ENCODE data around the gene SHFL.

SHFL gene

DNA sequence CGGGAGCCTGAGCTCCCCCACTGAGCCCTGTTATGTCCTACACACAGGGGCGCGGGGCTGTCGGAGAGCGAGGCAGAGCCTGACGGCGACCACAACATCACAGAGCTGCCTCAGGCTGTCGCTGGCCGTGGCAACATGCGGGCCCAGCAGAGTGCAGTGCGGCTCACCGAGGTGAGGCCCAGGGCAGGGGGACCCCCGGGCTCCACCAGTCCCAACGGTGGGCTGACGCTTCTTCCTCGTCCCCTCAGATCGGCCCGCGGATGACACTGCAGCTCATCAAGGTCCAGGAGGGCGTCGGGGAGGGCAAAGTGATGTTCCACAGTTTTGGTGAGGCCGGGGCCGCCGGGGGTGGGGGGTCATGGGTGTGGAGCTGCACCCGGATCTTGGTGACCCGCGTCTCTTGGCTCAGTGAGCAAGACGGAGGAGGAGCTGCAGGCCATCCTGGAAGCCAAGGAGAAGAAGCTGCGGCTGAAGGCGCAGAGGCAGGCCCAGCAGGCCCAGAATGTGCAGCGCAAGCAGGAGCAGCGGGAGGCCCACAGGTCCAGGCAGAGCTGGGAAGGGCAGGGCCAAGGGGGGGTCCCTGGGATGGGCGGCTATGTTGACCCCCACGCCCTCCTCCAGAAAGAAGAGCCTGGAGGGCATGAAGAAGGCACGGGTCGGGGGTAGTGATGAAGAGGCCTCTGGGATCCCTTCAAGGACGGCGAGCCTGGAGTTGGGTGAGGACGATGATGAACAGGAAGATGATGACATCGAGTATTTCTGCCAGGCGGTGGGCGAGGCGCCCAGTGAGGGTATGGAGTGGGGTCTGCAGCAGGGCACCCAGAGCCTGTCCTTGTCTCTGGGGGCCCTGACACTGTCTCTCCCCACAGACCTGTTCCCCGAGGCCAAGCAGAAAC is 24.2 kb downstream of the SHFL start:
- no peak for DNase-seq

DNA sequence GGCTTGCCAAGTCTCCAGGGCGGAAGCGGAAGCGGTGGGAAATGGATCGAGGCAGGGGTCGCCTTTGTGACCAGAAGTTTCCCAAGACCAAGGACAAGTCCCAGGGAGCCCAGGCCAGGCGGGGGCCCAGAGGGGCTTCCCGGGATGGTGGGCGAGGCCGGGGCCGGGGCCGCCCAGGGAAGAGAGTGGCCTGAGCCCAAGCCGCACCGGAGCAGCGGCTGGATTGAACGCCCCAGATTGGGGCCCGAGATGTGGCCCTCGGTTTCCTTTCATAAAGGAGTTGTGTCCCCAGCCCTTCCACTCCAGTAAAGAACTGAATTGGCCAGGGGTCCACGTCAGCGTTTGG is 24.8 kb downstream of the SHFL start:
- no peak for DNase-seq

- DNase-seq = peak; percentile 71
These were observed 25.3 kb downstream of the SHFL start, which contains the start of gene P2RY11 for GRCh38 chr19:10111405-10111811. TSS of gene P2RY11 (plus strand) at chr19:10111693. CDS start at chr19:10111722, 29 bp downstream.

DNA sequence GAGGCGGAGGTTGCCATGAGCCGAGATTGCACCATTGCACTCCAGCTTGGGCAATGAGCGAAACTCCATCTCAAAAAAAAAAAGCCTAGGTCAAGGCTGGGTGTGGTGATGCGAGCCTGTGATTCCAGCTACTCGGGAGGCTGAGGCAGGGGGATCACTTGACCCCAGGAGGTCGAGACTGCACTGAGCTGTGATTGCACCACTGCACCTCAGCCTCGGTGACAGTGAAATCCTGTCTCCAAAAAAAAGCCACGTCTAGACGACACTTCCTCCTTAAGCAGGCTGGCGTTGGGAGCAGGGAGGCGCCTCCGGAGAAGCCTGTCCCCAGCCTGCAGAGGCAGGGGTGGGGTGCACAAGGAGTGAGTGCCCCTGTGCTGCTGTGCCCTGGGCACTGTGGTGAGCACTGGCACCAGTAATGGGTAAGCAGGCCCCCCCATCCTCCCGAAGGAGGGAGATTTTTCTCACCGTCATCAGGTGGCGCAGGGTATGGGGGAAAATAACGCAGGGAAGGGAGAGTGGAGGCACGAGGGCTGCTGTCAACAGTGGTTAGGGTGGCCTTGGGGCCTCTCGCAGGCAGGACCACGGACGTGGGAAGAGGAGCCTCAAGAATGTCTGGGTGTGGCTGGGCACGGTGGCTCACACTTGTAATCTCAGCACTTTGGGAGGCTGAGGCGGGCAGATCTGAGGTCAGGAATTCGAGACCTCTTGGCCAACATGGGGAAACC is 26.1 kb downstream of the SHFL start:
- peak; percentile 71 for DNase-seq

GRCh38 chr19:10112895-10113591 is 26.9 kb downstream of the SHFL start:
- DNase-seq = peak; percentile 77

DNA sequence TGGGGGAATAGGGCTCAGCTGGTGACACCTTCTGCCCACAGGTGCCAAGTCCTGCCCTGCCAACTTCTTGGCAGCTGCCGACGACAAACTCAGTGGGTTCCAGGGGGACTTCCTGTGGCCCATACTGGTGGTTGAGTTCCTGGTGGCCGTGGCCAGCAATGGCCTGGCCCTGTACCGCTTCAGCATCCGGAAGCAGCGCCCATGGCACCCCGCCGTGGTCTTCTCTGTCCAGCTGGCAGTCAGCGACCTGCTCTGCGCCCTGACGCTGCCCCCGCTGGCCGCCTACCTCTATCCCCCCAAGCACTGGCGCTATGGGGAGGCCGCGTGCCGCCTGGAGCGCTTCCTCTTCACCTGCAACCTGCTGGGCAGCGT is 27.5 kb downstream of the SHFL start:
- peak; percentile 30 for DNase-seq

- no peak for DNase-seq
These were observed 28.0 kb downstream of the SHFL start for GRCh38 chr19:10113964-10114650.

GRCh38 chr19:10114651-10115391 is 28.7 kb downstream of the SHFL start:
- no peak for DNase-seq

DNA sequence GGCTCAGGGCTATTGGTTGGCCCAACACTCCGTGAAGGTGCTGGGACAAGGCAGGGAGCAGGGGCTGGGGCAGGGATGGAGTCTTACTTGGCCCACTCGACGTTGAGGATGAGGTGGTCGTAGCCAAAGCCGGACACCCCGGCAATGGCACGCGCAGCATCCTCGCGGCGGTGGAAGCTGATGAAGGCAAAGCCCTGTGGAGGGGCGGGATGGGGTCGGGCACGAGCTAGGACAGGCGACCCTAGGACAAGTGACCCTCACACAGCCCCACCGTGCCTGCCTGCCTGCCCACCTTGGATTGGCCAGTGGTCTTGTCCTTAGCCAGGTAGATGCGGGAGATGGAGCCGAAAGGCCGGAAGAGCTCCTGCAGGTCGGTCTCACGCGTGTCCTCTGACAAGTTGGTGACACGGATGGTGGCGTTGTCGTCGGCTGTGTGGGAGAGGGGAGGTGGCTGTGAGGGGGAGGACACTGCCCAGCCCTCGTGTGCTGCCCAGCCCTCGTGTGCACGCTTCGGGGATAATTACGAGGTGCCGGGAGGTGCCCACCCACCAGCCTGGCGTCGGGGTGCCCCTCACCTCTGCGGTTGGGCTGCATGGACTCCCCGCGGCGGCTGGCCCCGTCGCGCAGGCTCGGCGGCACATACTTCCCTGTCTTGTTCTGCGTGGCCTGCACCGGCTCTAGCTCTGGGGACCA is 29.4 kb downstream of the SHFL start:
- DNase-seq = no peak

DNA sequence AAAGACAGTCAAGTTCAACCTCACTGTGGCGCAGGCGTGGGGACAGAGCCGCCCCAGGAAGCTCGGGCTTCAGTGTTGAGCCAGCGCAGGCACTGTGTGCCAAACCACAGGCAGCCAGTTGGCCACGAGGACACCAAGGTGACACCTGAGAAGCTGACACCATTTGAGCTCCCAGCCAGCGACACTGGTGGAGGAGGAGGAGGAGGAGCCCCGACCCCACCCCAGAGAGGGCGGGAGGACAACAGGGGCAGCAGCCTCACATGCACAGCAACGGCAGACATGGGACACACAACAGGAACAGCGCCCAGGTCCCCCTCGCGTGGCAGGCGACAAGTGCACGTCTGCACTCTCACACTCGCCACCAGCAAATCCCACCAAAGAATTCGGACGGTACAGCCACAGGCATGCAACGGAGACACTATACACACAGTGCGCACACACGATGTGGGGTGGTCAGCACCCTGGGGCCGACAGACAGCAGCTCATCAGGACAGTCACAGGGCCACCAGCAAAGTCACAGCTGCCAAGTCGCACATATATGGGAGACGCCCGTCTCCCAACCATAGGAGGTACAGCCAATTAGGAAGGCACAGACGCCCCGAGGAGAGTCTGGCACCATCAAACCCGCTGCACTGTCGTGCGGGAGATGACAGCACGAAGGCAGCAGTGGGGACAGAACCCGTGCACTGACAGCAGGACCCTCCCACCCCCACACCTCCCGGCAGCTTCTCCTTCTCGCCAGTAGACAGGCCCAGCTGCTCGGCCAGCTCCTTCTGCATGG is 30.2 kb downstream of the SHFL start:
- DNase-seq = no peak

GRCh38 chr19:10116866-10117616 is 30.9 kb downstream of the SHFL start:
- no peak for DNase-seq

- DNase-seq = no peak
These were observed 32.8 kb downstream of the SHFL start for GRCh38 chr19:10118960-10119359.

DNA sequence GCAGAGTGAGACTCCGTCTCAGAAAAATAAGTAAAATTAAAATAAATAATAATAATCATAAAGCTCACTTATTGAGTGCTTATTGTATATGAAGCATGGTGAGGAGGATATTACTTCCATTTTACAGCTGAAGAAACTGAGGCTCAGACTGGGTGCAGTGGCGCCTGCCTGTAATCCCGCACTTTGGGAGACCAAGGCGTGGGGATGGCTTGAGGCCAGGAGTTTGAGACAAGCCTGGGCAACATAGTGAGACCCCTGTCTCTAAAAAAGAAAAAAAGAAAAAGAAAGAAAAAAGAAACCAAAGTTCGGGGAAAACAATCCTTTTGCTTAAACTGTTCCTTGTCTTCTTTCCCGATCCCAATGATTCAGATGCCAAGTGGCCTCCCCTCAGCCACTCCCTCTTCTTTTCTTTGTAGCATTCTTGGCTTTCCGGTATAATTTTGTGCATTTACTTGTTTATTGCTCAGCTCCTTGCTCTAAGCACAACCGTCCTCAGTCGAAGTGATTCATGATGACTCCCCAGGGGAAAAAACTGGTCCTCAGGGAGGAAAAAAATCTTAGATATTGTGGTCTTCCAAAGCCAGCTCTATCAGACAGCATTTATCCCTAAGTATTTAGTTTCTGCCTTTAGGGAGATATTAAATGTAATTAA is 34.5 kb downstream of the SHFL start:
- no peak for DNase-seq

DNA sequence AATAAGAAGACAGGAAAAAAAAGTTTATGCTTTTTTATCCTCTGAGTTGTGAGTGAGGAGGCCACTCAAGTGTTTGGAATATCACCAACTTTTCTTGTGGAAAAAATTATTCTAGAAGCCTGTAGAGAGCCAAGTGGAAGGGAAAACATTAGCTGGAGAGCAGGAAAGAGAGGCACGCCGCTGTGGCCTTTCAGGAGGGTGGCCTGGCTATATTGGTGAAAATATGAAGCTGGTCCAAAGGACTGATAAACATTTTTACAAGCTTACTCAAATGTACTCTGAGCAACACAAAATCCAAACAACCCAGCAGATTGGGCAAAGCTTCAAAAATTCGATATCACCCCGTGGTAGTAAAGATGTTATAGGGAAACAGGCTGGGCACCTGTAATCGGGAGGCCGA is 35.9 kb downstream of the SHFL start:
- no peak for DNase-seq

DNA sequence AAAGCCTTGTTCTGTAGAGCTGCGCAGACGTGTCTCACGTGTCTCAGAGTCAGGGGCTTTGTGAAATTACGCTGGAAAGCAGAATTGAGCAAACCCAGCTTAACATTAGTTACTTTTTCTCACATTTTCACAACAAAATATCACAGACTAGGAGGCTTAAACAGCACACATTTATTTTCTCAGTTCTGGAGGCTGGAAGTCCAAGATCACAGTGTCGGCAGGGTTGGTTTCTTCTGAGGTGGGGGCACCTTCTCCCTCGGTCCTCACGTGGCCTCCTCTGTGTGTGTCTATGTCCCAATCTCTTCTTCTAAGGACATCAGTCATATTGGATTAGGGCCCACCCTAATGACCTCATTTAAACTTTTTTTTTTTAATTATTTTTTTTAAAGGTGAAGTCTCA is 38.3 kb downstream of the SHFL start:
- no peak for DNase-seq

DNA sequence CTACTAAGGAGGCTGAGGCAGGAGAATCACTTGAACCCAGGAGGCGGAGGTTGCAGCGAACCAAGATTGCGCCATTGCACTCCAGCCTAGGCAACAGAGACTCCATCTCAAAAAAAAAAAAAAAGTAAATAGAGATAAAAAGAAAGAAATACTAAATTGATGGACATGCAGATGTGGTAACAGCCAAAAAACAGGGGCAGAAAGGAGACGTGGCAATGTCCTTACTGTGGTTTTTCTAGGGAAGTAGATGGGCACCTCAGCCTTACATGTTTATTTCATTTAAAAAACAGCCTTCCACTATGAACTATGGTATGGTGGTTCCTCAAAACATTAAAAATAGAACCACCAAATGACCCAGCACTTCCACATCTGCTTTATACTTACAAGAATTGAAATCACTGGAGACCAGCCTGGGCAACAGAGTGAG is 40.1 kb downstream of the SHFL start:
- DNase-seq = no peak

DNA sequence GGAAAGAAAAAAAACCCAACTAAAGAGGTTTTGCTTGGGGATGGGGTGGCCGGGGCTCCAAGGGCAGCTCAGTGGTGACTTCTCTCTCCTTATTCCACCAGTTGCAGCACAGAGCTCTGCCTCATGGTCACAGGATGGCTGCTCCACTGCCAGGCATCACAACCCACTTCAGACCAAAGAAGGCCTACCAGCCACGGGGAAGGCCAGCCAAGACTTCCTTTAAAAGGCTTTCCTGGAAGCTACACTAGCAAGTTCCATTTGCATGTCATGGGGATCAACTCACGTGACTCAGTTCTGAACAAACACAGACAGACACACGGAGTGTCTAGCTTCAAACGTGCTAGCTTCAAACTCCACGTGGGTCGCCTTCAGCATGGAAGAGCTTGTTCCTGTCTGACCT is 46.8 kb downstream of the SHFL start:
- no peak for DNase-seq

GRCh38 chr19:10133596-10133995 is 47.5 kb downstream of the SHFL start:
- no peak for DNase-seq

DNA sequence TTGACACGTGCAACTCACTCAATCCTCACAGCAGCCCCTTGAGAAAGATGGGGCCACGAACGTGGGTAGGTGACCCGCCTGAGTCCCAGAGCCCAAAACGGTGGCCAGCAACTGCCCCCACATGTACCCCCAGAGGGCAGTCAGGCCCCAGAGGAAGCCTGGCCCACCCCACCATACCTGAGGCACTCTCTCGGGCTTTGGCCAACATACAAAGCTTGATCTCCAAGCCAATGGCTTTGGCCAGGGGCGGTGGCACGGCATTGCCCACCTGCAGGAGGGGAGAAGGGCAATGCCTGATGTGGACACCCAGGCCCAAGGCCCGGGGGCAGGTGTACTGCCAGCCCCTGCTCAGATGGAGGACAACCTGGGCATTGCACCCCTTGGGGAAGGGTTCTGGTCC is 47.9 kb downstream of the SHFL start:
- no peak for DNase-seq
